ENCODE data around the gene SFMBT1. TPM values are rescaled to one million over a fixed set of nuclear protein-coding genes. Genes with fewer than 3 reads are reported as not detected.

Gene SFMBT1
- total and polyA plus RNA-seq, 2 of the 8 experiments (the other 6 are each of a cell fraction or from before 2014, with no cell fraction given) = 8.1 to 16.8 TPM

DNA sequence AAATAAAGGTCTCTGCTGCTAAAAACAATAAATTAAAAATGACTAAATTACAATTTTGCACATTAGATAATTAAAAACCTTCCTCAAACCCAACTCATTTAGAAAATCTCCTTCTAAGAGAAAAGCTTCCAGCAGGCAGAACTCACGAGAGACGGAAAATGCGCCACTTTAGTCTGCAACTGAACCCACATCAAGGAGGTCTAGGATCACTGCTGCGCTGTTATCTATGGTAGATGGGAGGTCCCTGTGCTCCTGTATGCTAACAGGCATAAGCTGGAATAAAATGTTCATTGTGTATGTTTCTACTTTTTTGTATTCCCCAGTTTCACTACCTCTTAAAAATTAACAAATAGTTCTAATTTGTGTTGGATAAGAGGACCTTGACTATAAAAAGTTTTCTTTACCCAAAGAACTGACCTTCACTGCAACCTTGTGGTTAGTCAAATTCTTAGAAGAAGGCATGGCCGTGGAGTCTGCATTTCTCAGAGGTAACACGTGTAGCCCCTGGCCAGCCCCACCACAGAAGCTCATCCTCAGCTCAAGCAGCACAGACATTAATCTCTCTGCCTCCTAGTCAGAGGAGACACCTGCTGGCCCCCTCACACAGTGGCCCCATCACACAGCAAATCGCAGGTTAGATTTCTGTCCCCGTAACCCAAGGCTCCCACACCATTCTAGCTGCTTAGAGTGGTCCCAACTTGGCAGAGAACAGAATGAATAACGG is 170.8 kb downstream of the SFMBT1 start:
- no peak overlapping the region; the same call in 1 of the 2 replicates for H3K18ac ChIP-seq (ENCODE audit: extremely low read depth, low read length)
- TF ChIP-seq, protein P1, sequence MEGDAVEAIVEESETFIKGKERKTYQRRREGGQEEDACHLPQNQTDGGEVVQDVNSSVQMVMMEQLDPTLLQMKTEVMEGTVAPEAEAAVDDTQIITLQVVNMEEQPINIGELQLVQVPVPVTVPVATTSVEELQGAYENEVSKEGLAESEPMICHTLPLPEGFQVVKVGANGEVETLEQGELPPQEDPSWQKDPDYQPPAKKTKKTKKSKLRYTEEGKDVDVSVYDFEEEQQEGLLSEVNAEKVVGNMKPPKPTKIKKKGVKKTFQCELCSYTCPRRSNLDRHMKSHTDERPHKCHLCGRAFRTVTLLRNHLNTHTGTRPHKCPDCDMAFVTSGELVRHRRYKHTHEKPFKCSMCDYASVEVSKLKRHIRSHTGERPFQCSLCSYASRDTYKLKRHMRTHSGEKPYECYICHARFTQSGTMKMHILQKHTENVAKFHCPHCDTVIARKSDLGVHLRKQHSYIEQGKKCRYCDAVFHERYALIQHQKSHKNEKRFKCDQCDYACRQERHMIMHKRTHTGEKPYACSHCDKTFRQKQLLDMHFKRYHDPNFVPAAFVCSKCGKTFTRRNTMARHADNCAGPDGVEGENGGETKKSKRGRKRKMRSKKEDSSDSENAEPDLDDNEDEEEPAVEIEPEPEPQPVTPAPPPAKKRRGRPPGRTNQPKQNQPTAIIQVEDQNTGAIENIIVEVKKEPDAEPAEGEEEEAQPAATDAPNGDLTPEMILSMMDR (IDR thresholded peaks at IDR 0.05; ENCODE audit: control extremely low read depth in 1 of 3, insufficient read depth in 1 of 3, low read depth in 1 of 3, low read length in 3 of 3) = peak in 1 of 3 experiments; percentile 2; a peak in 1 of 4 replicates
- TF ChIP-seq, protein P2, sequence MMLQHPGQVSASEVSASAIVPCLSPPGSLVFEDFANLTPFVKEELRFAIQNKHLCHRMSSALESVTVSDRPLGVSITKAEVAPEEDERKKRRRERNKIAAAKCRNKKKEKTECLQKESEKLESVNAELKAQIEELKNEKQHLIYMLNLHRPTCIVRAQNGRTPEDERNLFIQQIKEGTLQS (IDR thresholded peaks at IDR 0.05; ENCODE audit: insufficient read depth, low read depth, low read length) = no peak

More for the DNA sequence above, 170.8 kb downstream of the SFMBT1 start:
- no peak for FAIRE-seq
- Histone ChIP-seq H2BK15ac (ENCODE audit: low read length) (no peak overlapping the region), H2AFZ (ENCODE audit: low read length) (no peak overlapping the region), H4K20me1 (replicated peaks in 1 of 2; ENCODE audit: control insufficient read depth in 1 of 2, insufficient read depth in 2 of 2, low read length in 2 of 2) (peaks cover 0 to 10% of the 10 kb centered on the region in 2 experiments), H2BK20ac (ENCODE audit: low read length) (no peak overlapping the region), H3K14ac (ENCODE audit: insufficient read length) (no peak overlapping the region), H3K27ac (ENCODE audit: low read depth, low read length) (no peak overlapping the region), H3K4me1 (replicated peaks in 1 of 4; ENCODE audit: control insufficient read depth in 3 of 4, insufficient read depth in 4 of 4, low read length in 3 of 4) (peaks cover 0 to 9% (median 3%) of the 10 kb centered on the region in 4 experiments; a peak in 5 of 7 replicates), H2BK5ac (ENCODE audit: low read depth, low read length) (no peak overlapping the region), H3K9ac (replicated peaks in 1 of 4; ENCODE audit: extremely low read depth in 1 of 4, low read depth in 3 of 4, low read length in 3 of 4) (no peak overlapping the region; a peak in 1 of 7 replicates), H3K4ac (replicated peaks; ENCODE audit: insufficient read length, low read depth, low read length) (no peak overlapping the region), H3K23ac (ENCODE audit: insufficient read length) (no peak overlapping the region), H3K27me3 (replicated peaks in 1 of 4; ENCODE audit: control insufficient read depth in 3 of 4, extremely low read depth in 1 of 4, insufficient read depth in 3 of 4, low read length in 3 of 4) (no peaks in the 10 kb centered on the region), H3K36me3 (ENCODE audit: control insufficient read depth in 2 of 4, insufficient read depth in 4 of 4, low read length in 3 of 4) (no peaks in the 10 kb centered on the region), H3K56ac (replicated peaks; ENCODE audit: insufficient read length, low read depth, low read length) (no peak overlapping the region), H2BK12ac (ENCODE audit: low read depth, low read length) (0 out of 2 replicates have a peak overlapping the region, but pooled peaks have one; percentile 50), H3K4me3 (ENCODE audit: extremely low read depth in 1 of 4, insufficient read depth in 2 of 4, low read depth in 3 of 4, low read length in 4 of 4) (no peak overlapping the region), H3K79me2 (ENCODE audit: control insufficient read depth in 1 of 2, insufficient read depth in 2 of 2, low read length in 2 of 2) (peaks cover 0 to 17% of the 10 kb centered on the region in 2 experiments; a peak in 2 of 4 replicates), H2AK5ac (ENCODE audit: low read depth, low read length) (no peak overlapping the region), H3K4me2 (ENCODE audit: insufficient read depth in 1 of 2, low read depth in 2 of 2, low read length in 2 of 2) (no peak overlapping the region), H3K9me3 (ENCODE audit: insufficient read depth in 2 of 2, low read depth in 1 of 2, low read length in 1 of 2) (no peaks in the 10 kb centered on the region), H3K23me2 (ENCODE audit: low read depth, low read length) (no peaks in the 10 kb centered on the region; the same call in 1 of the 2 replicates), H4K5ac (ENCODE audit: insufficient read length, low read depth, low read length) (no peak overlapping the region), H4K91ac (replicated peaks; ENCODE audit: insufficient read length, low read length) (no peak overlapping the region), H2BK120ac (replicated peaks; ENCODE audit: low read depth, low read length) (no peak overlapping the region), H4K8ac (ENCODE audit: extremely low read depth, insufficient read depth, low read length) (no peak overlapping the region), H3K79me1 (ENCODE audit: low read depth, low read length) (peaks cover 5% of the 10 kb centered on the region)
- WGBS, 2 experiments (ENCODE audit: extremely low coverage in 1 of 2, insufficient coverage in 1 of 2, insufficient read length in 1 of 2, insufficient replicate concordance in 2 of 2, low coverage in 1 of 2, low lambda C conversion rate in 2 of 2, missing lambda C conversion rate in 1 of 2) = 88% methylated on average over 9 of the region's 9 CpGs; no CpG with 5 or more reads in 1 of the 2 experiments
- CTCF ChIA-PET (ENCODE audit: partially characterized antibody) = interaction anchor here (0.6 to 2.0 kb wide), 8 partner anchors 21 to 236 kb away, joined by 3 to 6 read pairs (median 3); no protein-coding TSS in a partner anchor
- POLR2A ChIA-PET (ENCODE audit: partially characterized antibody) = interaction anchor here (1.2 kb wide), 1 partner anchor 21 kb away, joined by 3 read pairs; no protein-coding TSS in a partner anchor
- no peak for DNase-seq (ENCODE audit: low read depth in 1 of 2, low spot score in 2 of 2)
